HepG2 (cell line): ENCODE measurements around the gene NFS1. TPM values are rescaled to one million over a fixed set of nuclear protein-coding genes. Genes with fewer than 3 reads are reported as not detected.
A peak's percentile ranks its signal among the peaks of the same experiment; 100 is the strongest.

Experiments used
- ATF2 ChIP-seq: sonication (generic); formaldehyde crosslinking; IDR thresholded peaks from 2 replicates; pipeline ENCODE4 v1.4.0; 2020; ENCODE audit warnings: missing genetic modification reagents
- ATF7-NPFF ChIP-seq: sonication (generic); formaldehyde crosslinking; IDR thresholded peaks from 2 replicates; pipeline ENCODE4 v1.8.1; 2023; ENCODE audit warnings: mild to moderate bottlenecking, low read depth, missing genetic modification reagents, moderate library complexity
- CC2D1A ChIP-seq: sonication (generic); formaldehyde crosslinking; IDR thresholded peaks from 2 replicates; pipeline ENCODE4 v1.8.1; 2023; ENCODE audit warnings: mild to moderate bottlenecking, missing genetic modification reagents
- CSRNP2 ChIP-seq: sonication (generic); formaldehyde crosslinking; conservative IDR thresholded peaks from 2 replicates; pipeline ENCODE4 v1.8.0; 2022; ENCODE audit warnings: low read depth, missing genetic modification reagents
- HOXA5 ChIP-seq: sonication (generic); formaldehyde crosslinking; IDR thresholded peaks from 2 replicates; pipeline ENCODE4 v1.4.0; 2020; ENCODE audit warnings: missing genetic modification reagents
- ONECUT2 ChIP-seq: sonication (generic); formaldehyde crosslinking; IDR thresholded peaks from 2 replicates; pipeline ENCODE4 v1.4.0; 2020; ENCODE audit warnings: missing genetic modification reagents
- PHF20 ChIP-seq: sonication (generic); formaldehyde crosslinking; IDR thresholded peaks from 2 replicates; pipeline ENCODE4 v1.5.0; 2020; ENCODE audit warnings: mild to moderate bottlenecking, missing genetic modification reagents
- RBFOX2 ChIP-seq: fragments of 200-400 bp; formaldehyde crosslinking; IDR thresholded peaks from 2 replicates; pipeline ENCODE4 v1.6.1; 2017; ENCODE audit warnings: low read depth, mild to moderate bottlenecking, low read length
- RORA ChIP-seq: sonication (generic); formaldehyde crosslinking; IDR thresholded peaks from 2 replicates; pipeline ENCODE4 v1.5.0; 2020; ENCODE audit warnings: mild to moderate bottlenecking, missing genetic modification reagents, moderate library complexity
- THAP9 ChIP-seq: sonication (generic); formaldehyde crosslinking; IDR thresholded peaks from 2 replicates; pipeline ENCODE4; 2020; ENCODE audit warnings: missing genetic modification reagents, mild to moderate bottlenecking, borderline replicate concordance
- ZBTB4 ChIP-seq: sonication (generic); formaldehyde crosslinking; IDR thresholded peaks from 2 replicates; pipeline ENCODE4 v1.4.0; 2020; ENCODE audit warnings: missing genetic modification reagents, mild to moderate bottlenecking, borderline replicate concordance
- ZBTB42 ChIP-seq: sonication (generic); formaldehyde crosslinking; IDR thresholded peaks from 2 replicates; pipeline ENCODE4 v1.5.0; 2020; ENCODE audit warnings: mild to moderate bottlenecking, missing genetic modification reagents
- ZMAT3 ChIP-seq: sonication (generic); formaldehyde crosslinking; conservative IDR thresholded peaks from 2 replicates; pipeline ENCODE4 v1.7.0; 2021; ENCODE audit warnings: missing genetic modification reagents
- ZNF205 ChIP-seq: IDR thresholded peaks from 2 replicates; pipeline ENCODE4 v1.6.1; 2018; ENCODE audit warnings: missing biosample characterization, missing genetic modification reagents
- polyA plus RNA-seq, 8 experiments: library from polyadenylated mRNA; depleted of rRNA in 3 of 8; stranded (reverse) in 7 of 8; unstranded in 1 of 8; fragments of >200 nt; fragmentation: Illumina TruSeq in 4 of 8; extraction: Trizol in 4 of 8; gene quantifications; 2 replicates each; pipeline versions ENCODE4 v1.2.1 to v1.2.3, GENCODE V29; 2011 to 2016; ENCODE audit warnings: low read depth in 4 of 8, missing spikeins in 1 of 8, mixed read lengths in 1 of 8; ENCODE audit not compliant: insufficient read depth in 1 of 8
- total RNA-seq, 5 experiments: library from RNA; depleted of rRNA; stranded (reverse); fragments of >200 nt; fragmentation: Illumina TruSeq; extraction: Trizol; gene quantifications; 2 replicates each; pipeline ENCODE4 v1.2.3, GENCODE V29; 2016; ENCODE audit warnings: low read depth in 1 of 5
- TF ChIP-seq, protein P1 (sequence below): sonication (generic); formaldehyde crosslinking; IDR thresholded peaks from 2 replicates; pipeline ENCODE4 v1.5.0; 2020; ENCODE audit warnings: mild to moderate bottlenecking, missing genetic modification reagents, borderline replicate concordance

NFS1 gene
- total and polyA plus RNA-seq, 2 of the 13 experiments (the other 11 are each of a cell fraction or from before 2014, with no cell fraction given), result 65.9 to 88.1 TPM

- TF ChIP-seq CSRNP2 (no peak), PHF20 (CRISPR knock-in tag) (peak; percentile 93), ZMAT3 (CRISPR knock-in tag) (peak; percentile 97), RORA (CRISPR knock-in tag) (no peak), CC2D1A (0 out of 2 replicates have a peak, but pooled peaks have one; percentile 13), THAP9 (CRISPR knock-in tag) (peak; percentile 99), ATF7-NPFF (peak; percentile 98), ZBTB4 (CRISPR knock-in tag) (peak; percentile 98), RBFOX2 (peak; percentile 100), ONECUT2 (CRISPR knock-in tag) (peak; percentile 9; the same call in 1 of the 2 replicates), ZNF205 (no peak; the same call in none of the 2 replicates), ZBTB42 (CRISPR knock-in tag) (peak; percentile 88), ATF2 (CRISPR knock-in tag) (peak; percentile 84), HOXA5 (peak; percentile 95)
- TF ChIP-seq, protein P1, sequence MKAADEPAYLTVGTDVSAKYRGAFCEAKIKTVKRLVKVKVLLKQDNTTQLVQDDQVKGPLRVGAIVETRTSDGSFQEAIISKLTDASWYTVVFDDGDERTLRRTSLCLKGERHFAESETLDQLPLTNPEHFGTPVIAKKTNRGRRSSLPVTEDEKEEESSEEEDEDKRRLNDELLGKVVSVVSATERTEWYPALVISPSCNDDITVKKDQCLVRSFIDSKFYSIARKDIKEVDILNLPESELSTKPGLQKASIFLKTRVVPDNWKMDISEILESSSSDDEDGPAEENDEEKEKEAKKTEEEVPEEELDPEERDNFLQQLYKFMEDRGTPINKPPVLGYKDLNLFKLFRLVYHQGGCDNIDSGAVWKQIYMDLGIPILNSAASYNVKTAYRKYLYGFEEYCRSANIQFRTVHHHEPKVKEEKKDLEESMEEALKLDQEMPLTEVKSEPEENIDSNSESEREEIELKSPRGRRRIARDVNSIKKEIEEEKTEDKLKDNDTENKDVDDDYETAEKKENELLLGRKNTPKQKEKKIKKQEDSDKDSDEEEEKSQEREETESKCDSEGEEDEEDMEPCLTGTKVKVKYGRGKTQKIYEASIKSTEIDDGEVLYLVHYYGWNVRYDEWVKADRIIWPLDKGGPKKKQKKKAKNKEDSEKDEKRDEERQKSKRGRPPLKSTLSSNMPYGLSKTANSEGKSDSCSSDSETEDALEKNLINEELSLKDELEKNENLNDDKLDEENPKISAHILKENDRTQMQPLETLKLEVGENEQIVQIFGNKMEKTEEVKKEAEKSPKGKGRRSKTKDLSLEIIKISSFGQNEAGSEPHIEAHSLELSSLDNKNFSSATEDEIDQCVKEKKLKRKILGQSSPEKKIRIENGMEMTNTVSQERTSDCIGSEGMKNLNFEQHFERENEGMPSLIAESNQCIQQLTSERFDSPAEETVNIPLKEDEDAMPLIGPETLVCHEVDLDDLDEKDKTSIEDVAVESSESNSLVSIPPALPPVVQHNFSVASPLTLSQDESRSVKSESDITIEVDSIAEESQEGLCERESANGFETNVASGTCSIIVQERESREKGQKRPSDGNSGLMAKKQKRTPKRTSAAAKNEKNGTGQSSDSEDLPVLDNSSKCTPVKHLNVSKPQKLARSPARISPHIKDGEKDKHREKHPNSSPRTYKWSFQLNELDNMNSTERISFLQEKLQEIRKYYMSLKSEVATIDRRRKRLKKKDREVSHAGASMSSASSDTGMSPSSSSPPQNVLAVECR (CRISPR knock-in tag), result peak; percentile 97
Observed at GRCh38 chr20:35664466-35665206, 34.5 kb downstream of the NFS1 start, which contains the start of the genes CPNE1 and RBM12 (continued).
